DMS53 (cell line): ENCODE data around the gene RFC1.
A peak's percentile ranks its signal among the peaks of the same experiment; 100 is the strongest.
"Not testable (repeated sequence)": the region's sequence is repeated elsewhere in the genome, so short reads cannot be mapped to it uniquely, and the experiment has no call there.

ENCODE experiments used
- DNase-seq: peaks from one replicate; lab custom pipeline; 2025; lab: John Stamatoyannopoulos, UW

Gene RFC1, protein sequence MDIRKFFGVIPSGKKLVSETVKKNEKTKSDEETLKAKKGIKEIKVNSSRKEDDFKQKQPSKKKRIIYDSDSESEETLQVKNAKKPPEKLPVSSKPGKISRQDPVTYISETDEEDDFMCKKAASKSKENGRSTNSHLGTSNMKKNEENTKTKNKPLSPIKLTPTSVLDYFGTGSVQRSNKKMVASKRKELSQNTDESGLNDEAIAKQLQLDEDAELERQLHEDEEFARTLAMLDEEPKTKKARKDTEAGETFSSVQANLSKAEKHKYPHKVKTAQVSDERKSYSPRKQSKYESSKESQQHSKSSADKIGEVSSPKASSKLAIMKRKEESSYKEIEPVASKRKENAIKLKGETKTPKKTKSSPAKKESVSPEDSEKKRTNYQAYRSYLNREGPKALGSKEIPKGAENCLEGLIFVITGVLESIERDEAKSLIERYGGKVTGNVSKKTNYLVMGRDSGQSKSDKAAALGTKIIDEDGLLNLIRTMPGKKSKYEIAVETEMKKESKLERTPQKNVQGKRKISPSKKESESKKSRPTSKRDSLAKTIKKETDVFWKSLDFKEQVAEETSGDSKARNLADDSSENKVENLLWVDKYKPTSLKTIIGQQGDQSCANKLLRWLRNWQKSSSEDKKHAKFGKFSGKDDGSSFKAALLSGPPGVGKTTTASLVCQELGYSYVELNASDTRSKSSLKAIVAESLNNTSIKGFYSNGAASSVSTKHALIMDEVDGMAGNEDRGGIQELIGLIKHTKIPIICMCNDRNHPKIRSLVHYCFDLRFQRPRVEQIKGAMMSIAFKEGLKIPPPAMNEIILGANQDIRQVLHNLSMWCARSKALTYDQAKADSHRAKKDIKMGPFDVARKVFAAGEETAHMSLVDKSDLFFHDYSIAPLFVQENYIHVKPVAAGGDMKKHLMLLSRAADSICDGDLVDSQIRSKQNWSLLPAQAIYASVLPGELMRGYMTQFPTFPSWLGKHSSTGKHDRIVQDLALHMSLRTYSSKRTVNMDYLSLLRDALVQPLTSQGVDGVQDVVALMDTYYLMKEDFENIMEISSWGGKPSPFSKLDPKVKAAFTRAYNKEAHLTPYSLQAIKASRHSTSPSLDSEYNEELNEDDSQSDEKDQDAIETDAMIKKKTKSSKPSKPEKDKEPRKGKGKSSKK

DNA sequence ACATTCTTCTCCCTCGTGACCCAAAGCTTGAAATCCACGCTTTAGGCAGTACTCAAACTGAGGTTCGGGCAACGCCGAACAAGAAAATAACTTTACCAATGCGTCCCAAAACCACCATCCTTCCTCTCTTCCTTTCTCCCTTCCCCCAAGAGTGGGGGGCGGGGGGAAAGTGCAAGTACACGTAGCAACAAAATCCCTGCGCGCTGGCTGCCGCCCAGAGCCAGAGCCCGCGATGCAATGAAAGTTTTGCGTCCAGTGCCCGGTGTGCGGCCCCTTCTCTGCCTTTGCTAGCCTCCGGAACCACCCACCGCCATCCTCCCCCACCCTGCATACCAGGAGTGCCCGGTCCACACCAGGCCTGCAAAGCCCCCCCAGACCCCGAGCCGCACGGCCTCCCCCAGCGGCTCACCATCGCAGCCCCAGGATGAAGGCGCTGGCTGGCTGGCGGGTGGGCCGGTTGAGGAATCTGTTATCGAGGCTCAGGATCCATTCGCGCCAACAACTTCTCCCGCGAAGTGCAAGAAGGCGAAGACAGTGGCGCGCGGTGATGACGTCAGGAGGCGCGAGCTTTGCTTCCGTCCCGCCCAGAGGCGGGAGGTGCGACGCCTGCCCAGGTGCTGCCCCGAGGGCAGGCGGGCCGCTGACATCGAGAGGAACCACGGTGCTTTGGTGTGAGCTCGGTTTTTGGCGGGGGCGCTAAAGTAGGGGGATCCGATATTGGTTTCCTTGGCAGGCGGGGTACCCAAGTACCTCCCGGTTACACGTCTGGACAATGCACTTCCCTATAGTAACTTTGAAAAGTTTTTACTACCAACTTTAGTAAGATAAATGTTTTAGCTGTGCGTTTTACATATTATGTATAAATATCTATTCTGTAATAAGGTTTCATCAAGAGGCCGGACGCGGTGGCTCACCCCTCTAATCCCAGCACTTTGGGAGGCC lies at the start of gene RFC1:
RFC1 (minus strand) TSS at position 533 of the 942 bp plus-strand sequence; CDS start at position 412, 121 bp downstream.
- peak; percentile 99 for DNase-seq

DNA sequence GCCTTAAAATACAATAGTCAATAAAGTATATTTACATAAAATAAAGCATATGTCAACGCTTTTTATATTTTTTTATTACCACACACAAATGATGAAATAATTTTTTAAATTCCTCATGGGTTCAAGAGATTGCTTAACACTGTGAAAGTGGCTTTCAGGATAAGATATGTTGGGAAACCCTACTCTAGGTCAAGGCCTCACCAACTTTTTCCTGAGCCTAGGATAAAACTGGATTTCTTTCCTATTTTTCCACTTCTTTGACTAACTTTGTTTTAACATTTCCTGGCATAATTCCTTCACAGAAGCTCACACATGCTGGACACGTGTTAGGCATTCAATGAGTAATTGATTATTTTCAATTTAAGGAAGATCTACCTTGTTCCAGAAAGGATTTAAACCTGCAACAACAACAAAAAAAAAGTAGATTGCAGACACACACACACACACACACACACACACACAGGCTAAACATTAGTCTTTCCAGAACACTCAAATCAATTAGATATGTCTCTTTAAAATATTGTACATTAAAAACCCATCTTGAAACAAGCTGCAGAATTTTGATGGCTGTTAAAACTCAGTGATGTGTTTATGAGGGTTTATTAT lies 49.6 kb upstream of the RFC1 start:
- no peak for DNase-seq

DNA sequence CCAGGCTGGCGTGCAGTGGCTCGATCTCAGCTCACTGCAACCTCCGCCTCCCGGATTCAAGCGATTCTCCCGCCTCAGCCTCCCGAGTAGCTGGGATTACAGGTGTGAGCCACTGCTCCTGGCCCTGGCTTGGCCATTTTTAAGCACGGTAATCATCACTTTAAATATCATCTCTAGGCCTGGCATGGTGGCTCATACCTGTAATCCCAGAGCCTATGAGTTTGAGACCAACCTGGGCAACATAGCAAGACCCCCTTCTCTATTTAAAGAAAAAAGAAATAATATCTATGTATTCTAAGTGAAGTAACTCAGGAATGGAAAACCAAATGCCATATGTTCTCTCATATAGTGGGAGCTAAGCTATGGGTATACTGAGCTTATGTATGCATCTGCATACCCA lies 45.4 kb upstream of the RFC1 start:
- DNase-seq: not testable (repeated sequence)

GRCh38 chr4:39410415-39410814 lies 44.3 kb upstream of the RFC1 start:
- DNase-seq: no peak

DNA sequence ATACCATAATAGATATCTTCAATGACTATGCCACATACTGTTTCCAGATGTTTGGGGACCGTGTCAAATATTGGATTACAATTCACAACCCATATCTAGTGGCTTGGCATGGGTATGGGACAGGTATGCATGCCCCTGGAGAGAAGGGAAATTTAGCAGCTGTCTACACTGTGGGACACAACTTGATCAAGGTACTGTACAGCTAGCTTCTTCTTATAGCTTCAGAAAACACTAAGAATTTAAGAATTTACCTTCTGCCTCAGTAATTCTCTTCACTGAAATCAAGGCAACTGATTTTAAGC lies 41.4 kb upstream of the RFC1 start:
- no peak for DNase-seq

DNA sequence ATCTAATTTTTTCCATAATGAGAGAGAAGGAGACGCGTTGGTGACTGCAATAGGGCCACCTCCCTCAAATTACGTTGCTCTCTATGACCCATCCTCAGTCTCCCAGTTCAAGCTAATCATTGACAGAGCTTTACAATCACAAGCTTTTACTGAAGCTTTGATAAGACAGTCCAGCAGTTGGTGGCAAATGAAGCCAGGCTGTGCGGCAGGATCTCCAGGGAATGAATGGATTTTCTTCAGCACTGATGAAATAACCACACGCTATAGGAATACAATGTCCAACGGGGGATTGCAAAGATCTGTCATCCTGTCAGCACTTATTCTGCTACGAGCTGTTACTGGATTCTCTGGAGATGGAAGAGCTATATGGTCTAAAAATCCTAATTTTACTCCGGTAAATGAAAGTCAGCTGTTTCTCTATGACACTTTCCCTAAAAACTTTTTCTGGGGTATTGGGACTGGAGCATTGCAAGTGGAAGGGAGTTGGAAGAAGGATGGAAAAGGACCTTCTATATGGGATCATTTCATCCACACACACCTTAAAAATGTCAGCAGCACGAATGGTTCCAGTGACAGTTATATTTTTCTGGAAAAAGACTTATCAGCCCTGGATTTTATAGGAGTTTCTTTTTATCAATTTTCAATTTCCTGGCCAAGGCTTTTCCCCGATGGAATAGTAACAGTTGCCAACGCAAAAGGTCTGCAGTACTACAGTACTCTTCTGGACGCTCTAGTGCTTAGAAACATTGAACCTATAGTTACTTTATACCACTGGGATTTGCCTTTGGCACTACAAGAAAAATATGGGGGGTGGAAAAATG lies 40.8 kb upstream of the RFC1 start, which contains the start of gene KLB:
KLB (plus strand) TSS at position 168 of the 821 bp plus-strand sequence; CDS start at position 188, 20 bp downstream.
- DNase-seq: peak; percentile 88

DNA sequence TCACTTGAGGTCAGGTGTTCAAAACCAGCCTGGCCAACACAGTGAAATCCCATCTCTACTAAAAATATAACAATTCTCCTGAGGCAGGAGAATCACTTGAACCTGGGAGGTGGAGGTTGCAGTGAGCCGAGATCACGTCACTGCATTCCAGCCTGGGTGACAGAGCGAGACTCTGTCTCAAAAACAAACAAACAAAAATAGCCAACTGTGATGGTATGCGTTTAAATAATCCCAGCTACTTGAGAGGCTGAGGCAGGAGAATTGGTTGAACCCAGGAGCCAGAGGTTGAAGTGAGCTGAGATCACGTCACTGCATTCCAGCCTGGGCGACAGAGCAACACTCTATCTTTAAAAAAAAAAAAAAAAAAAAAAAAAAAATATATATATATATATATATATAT lies 35.5 kb upstream of the RFC1 start:
- not testable (repeated sequence) for DNase-seq

DNA sequence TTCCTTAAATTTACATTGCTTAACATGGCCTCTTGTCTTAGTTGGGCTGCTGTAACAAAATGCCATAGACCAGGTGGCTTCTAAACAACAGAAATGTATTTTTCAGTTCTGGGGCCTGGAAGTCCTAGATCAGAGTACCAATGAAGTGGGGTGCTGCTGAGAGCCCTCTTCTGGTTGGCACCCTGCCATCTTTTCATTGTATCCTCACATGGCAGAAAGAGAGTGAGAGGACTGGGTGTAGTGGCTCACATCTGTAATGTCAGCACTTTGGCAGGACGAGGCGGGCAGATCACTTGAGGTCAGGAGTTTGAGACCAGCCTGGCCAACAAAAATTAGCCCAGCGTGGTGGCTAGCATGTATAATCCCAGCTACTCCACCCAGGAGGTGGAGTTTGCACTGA lies 28.5 kb upstream of the RFC1 start:
- no peak for DNase-seq

GRCh38 chr4:39390603-39391002 lies 24.4 kb upstream of the RFC1 start:
- no peak for DNase-seq

DNA sequence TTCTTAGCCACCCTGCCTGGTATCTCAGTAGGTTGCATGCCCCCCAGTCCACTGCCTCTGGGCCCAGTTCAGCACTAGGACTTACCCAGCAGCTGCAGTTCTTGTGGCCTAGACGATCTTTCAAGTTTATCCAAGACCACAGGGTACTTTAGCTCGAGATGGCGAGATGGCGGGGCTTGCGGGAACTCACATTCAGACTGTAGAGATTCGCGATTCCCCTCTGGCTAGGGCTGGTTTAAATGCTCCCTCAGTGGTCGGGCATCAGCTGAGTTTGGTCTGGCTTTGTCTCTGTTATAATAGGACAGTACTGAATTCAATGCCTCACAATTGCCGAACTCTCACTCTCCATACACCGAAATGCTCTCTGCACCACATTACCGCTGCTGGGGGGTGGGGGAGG lies 18.4 kb upstream of the RFC1 start:
- DNase-seq: no peak

DNA sequence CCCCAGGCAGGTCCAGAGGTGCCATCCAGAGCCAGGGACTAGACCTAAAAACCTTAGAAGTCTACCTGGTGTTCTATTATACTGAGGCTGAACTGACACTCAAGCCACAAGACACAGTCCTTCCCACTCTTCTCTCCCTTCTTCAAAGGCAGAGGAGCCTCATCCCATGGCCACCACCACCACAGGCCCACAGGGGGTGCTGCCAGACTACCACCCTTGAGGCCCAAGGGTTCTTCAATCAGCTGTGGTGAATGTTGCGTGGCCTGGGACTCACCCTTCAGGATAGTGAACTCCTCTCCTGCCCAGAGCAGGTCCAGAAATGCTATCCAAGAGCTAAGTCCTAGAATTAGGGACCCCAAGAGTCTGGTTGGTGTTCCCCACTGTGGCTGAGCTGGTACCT lies 17.5 kb upstream of the RFC1 start:
- peak; percentile 14 for DNase-seq

- DNase-seq: no peak
These were observed 9.3 kb upstream of the RFC1 start for GRCh38 chr4:39375478-39375877.

DNA sequence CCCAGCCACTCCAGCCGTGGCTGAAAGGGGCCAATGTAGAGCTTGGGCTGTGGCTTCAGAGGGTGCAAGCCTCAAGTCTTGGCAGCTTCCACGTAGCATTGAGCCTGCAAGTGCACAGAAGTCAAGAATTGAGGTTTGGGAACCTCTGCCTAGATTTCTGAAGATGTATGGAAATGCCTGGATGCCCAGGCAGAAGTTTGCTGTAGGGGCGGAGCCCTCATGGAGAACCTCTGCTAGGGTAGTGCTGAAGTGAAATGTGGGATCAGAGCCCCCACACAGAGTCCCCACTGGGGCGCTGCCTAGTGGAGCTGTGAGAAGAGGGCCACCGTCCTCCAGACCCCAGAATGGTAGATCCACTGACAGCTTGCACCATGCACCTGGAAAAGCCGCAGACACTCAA lies 5.0 kb upstream of the RFC1 start:
- peak; percentile 37 for DNase-seq

- no peak for DNase-seq
These were observed 3.1 kb upstream of the RFC1 start for GRCh38 chr4:39369301-39369700.

DNA sequence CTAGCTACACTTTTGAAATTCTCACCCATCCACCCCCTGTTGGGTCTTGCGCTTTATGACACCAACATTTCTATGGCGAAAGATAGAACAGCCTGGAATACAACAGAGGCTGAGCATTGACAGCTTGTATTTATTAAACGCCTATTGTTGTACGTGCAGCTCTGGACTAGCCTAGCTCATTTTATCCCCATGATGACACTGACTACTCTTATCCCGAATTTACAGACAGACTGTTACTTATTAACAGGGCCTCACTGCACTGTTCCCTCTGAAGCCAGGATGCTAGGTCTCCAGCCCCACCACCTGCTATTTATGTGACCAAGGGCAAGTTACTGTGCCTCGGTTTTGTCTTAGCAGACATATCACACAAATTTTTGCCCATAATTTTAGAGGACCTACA lies 1.0 kb upstream of the RFC1 start:
- DNase-seq: peak; percentile 90

DNA sequence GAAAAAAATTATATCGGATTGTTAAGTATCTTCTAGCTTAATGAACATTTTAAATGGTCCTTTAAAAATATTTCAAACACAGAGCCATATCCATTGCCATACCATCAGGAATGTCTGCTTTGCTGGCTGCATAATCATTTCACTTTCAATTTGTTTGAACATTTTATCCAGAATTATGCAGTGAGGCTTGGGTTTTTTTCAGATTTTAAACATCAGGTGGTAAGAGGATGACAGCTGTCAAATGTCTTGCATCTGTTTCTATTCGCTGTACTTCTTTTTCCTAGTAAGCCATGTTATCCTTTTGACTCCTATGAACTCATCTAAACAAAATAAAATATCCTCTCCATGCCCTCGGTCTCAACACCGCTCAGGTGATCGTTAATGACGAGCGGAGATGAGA lies 802 bp downstream of the RFC1 start:
- DNase-seq: peak; percentile 44

GRCh38 chr4:39363773-39364393 lies 2.3 kb downstream of the RFC1 start:
- DNase-seq: no peak

DNA sequence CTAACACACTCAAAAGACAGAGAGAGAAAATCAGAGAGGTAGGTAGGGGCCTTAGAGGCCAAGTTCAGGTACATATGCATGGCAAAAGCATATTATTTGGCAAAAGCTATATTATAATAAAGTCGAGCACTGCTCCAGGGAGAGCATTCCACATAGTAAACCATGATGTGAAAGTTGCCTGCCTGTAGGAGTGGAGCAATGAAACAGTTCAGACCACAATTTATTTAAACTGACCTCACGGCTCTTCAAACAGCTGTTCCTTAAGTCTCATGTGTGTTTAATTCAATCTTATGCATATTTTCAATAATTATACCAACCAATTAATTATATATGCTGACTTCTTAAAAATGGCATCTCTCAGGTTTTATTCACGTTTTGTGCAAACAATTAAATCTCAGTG lies 3.3 kb downstream of the RFC1 start:
- DNase-seq: no peak

GRCh38 chr4:39360611-39361010 lies 5.6 kb downstream of the RFC1 start:
- DNase-seq: not testable (repeated sequence)

- no peak for DNase-seq
These were observed 9.2 kb downstream of the RFC1 start for GRCh38 chr4:39357002-39357401.
